ENCODE measurements around the gene NAALADL2.

DNA sequence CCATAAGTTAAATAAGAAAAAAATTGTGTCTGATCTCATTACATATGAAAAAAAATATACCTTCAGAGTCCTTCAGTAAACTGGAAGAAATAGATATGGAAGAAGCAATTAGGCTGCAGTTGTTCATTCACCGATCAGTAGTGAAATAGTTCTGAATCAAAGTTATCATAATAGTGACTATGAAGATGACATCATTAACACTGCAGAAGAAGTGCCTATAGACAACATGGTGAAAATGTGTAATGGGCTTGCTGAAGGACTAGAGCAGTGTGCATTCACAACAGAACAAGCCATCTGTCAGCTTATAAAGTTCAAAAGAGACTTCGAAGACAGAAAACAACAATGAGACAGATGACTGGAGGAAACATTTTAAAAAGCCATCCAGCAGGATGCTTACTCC, 144.5 kb downstream of the NAALADL2 start:
- TF ChIP-seq CTCF (IDR thresholded peaks at IDR 0.05; ENCODE audit: poor library complexity, severe bottlenecking): no peak
- no peak for TF ChIP-seq RAD21 (conservative IDR thresholded peaks at IDR 0.05)
- no peak for TF ChIP-seq EZH2 (IDR thresholded peaks at IDR 0.05; ENCODE audit: borderline replicate concordance, insufficient read depth, low read length, poor library complexity, severe bottlenecking)
- TF ChIP-seq MXI1 (conservative IDR thresholded peaks at IDR 0.05; ENCODE audit: poor library complexity, severe bottlenecking): no peak
